IPS-15b (cell line): ENCODE measurements around the gene WFS1.

ENCODE experiments used
- H3K27me3 ChIP-seq: one replicate; pipeline ENCODE4 v1.6.1; 2013; ENCODE audit warnings: low read length; ENCODE audit not compliant: control insufficient read depth, insufficient read depth
- H3K36me3 ChIP-seq: one replicate; pipeline ENCODE4 v1.6.1; 2013; ENCODE audit warnings: low read length; ENCODE audit not compliant: control insufficient read depth, insufficient read depth
- H3K4me1 ChIP-seq: one replicate; pipeline ENCODE4 v1.6.1; 2013; ENCODE audit warnings: mild to moderate bottlenecking, low read length; ENCODE audit not compliant: control insufficient read depth, insufficient read depth
- H3K4me3 ChIP-seq: one replicate; pipeline ENCODE4 v1.5.1; 2013; ENCODE audit warnings: low read depth, low read length
- H3K9ac ChIP-seq: one replicate; pipeline ENCODE4 v1.6.1; 2013; ENCODE audit warnings: low read depth, mild to moderate bottlenecking, low read length
- H3K9me3 ChIP-seq: one replicate; pipeline ENCODE4 v1.6.1; 2013; ENCODE audit warnings: mild to moderate bottlenecking, low read length; ENCODE audit not compliant: control insufficient read depth, insufficient read depth

WFS1 gene

GRCh38 chr4:6290256-6290655 lies 20.6 kb downstream of the WFS1 start:
- Histone ChIP-seq H3K4me3 (no peak overlapping the region), H3K4me1 (no peaks in the 10 kb centered on the region), H3K9me3 (no peaks in the 10 kb centered on the region), H3K9ac (no peak overlapping the region), H3K36me3 (peaks cover 49% of the 10 kb centered on the region), H3K27me3 (no peaks in the 10 kb centered on the region)

GRCh38 chr4:6290769-6291547 lies 21.3 kb downstream of the WFS1 start:
- Histone ChIP-seq H3K9me3 (no peaks in the 10 kb centered on the region), H3K36me3 (peaks cover 51% of the 10 kb centered on the region), H3K4me3 (no peak overlapping the region), H3K27me3 (no peaks in the 10 kb centered on the region), H3K4me1 (no peaks in the 10 kb centered on the region), H3K9ac (no peak overlapping the region)

GRCh38 chr4:6291784-6292297 lies 22.2 kb downstream of the WFS1 start:
- no peak overlapping the region for H3K9ac ChIP-seq
- H3K27me3 ChIP-seq = no peaks in the 10 kb centered on the region
- H3K9me3 ChIP-seq = no peaks in the 10 kb centered on the region
- no peak overlapping the region for H3K4me3 ChIP-seq
- peaks cover 59% of the 10 kb centered on the region for H3K36me3 ChIP-seq
- H3K4me1 ChIP-seq = no peaks in the 10 kb centered on the region

GRCh38 chr4:6292376-6293096 lies 22.9 kb downstream of the WFS1 start:
- no peaks in the 10 kb centered on the region for H3K27me3 ChIP-seq
- H3K4me3 ChIP-seq = no peak overlapping the region
- H3K36me3 ChIP-seq = peaks cover 63% of the 10 kb centered on the region
- no peak overlapping the region for H3K9ac ChIP-seq
- no peaks in the 10 kb centered on the region for H3K9me3 ChIP-seq
- no peaks in the 10 kb centered on the region for H3K4me1 ChIP-seq

- peaks cover 63% of the 10 kb centered on the region for H3K36me3 ChIP-seq
- H3K9ac ChIP-seq = no peak overlapping the region
- no peaks in the 10 kb centered on the region for H3K27me3 ChIP-seq
- no peak overlapping the region for H3K4me3 ChIP-seq
- H3K4me1 ChIP-seq = no peaks in the 10 kb centered on the region
- H3K9me3 ChIP-seq = no peaks in the 10 kb centered on the region
Measured at GRCh38 chr4:6293097-6293445, 23.4 kb downstream of the WFS1 start.

- Histone ChIP-seq H3K4me3 (no peak overlapping the region), H3K9me3 (no peaks in the 10 kb centered on the region), H3K27me3 (no peaks in the 10 kb centered on the region), H3K36me3 (peaks cover 57% of the 10 kb centered on the region), H3K4me1 (no peaks in the 10 kb centered on the region), H3K9ac (no peak overlapping the region)
Measured at GRCh38 chr4:6293661-6294060, 24.0 kb downstream of the WFS1 start.

- H3K36me3 ChIP-seq = peaks cover 53% of the 10 kb centered on the region
- no peak overlapping the region for H3K9ac ChIP-seq
- no peaks in the 10 kb centered on the region for H3K9me3 ChIP-seq
- H3K4me3 ChIP-seq = no peak overlapping the region
- no peaks in the 10 kb centered on the region for H3K27me3 ChIP-seq
- no peaks in the 10 kb centered on the region for H3K4me1 ChIP-seq
Measured at GRCh38 chr4:6294705-6295421, 25.2 kb downstream of the WFS1 start.

GRCh38 chr4:6295495-6295894 lies 25.8 kb downstream of the WFS1 start:
- Histone ChIP-seq H3K9me3 (no peaks in the 10 kb centered on the region), H3K36me3 (peaks cover 51% of the 10 kb centered on the region), H3K4me1 (no peaks in the 10 kb centered on the region), H3K4me3 (no peak overlapping the region), H3K27me3 (no peaks in the 10 kb centered on the region), H3K9ac (no peak overlapping the region)

- no peaks in the 10 kb centered on the region for H3K4me1 ChIP-seq
- peaks cover 54% of the 10 kb centered on the region for H3K36me3 ChIP-seq
- no peak overlapping the region for H3K9ac ChIP-seq
- no peaks in the 10 kb centered on the region for H3K27me3 ChIP-seq
- no peaks in the 10 kb centered on the region for H3K9me3 ChIP-seq
- H3K4me3 ChIP-seq = no peak overlapping the region
Measured at GRCh38 chr4:6296026-6296425, 26.4 kb downstream of the WFS1 start.

GRCh38 chr4:6297266-6297815 lies 27.7 kb downstream of the WFS1 start:
- H3K4me1 ChIP-seq = no peaks in the 10 kb centered on the region
- H3K9me3 ChIP-seq = no peaks in the 10 kb centered on the region
- no peaks in the 10 kb centered on the region for H3K27me3 ChIP-seq
- H3K9ac ChIP-seq = no peak overlapping the region
- no peak overlapping the region for H3K4me3 ChIP-seq
- peaks cover 59% of the 10 kb centered on the region for H3K36me3 ChIP-seq

GRCh38 chr4:6298035-6298434 lies 28.4 kb downstream of the WFS1 start:
- Histone ChIP-seq H3K4me3 (no peak overlapping the region), H3K36me3 (peaks cover 58% of the 10 kb centered on the region), H3K27me3 (no peaks in the 10 kb centered on the region), H3K9me3 (no peaks in the 10 kb centered on the region), H3K9ac (no peak overlapping the region), H3K4me1 (no peaks in the 10 kb centered on the region)
